HK-2 (cell line): ENCODE measurements around the gene SYNPO2L.
"Not testable (repeated sequence)": the region's sequence is repeated elsewhere in the genome, so short reads cannot be mapped to it uniquely, and the experiment has no call there.

Experiments
- DNase-seq: peaks from one replicate; pipeline ENCODE4 v3.0.0-alpha.2; 2018; ENCODE audit not compliant: unreplicated experiment

SYNPO2L gene, protein sequence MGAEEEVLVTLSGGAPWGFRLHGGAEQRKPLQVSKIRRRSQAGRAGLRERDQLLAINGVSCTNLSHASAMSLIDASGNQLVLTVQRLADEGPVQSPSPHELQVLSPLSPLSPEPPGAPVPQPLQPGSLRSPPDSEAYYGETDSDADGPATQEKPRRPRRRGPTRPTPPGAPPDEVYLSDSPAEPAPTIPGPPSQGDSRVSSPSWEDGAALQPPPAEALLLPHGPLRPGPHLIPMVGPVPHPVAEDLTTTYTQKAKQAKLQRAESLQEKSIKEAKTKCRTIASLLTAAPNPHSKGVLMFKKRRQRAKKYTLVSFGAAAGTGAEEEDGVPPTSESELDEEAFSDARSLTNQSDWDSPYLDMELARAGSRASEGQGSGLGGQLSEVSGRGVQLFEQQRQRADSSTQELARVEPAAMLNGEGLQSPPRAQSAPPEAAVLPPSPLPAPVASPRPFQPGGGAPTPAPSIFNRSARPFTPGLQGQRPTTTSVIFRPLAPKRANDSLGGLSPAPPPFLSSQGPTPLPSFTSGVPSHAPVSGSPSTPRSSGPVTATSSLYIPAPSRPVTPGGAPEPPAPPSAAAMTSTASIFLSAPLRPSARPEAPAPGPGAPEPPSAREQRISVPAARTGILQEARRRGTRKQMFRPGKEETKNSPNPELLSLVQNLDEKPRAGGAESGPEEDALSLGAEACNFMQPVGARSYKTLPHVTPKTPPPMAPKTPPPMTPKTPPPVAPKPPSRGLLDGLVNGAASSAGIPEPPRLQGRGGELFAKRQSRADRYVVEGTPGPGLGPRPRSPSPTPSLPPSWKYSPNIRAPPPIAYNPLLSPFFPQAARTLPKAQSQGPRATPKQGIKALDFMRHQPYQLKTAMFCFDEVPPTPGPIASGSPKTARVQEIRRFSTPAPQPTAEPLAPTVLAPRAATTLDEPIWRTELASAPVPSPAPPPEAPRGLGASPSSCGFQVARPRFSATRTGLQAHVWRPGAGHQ

DNA sequence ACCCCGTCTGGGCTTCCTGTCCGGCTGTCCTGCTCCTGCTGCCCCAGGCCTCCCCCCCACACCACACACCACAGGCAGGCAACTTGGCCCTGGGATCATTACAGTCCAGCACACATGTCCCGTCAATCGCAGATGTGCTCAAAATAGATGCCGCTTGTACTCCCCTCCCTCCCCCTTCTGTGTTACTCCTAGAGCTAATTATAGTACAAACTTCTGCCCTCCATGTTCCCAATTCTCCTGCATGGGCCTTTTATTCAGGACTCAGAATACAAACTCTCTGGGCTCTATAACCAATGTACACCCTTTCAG, at the start of gene SYNPO2L:
TSS of gene SYNPO2L (minus strand) at position 40 of the 309 bp plus-strand sequence. CDS start 107 bp downstream, outside the sequence.
- no peak for DNase-seq

- not testable (repeated sequence) for DNase-seq
Observed at GRCh38 chr10:73703924-73704323, 48.1 kb upstream of the SYNPO2L start.

GRCh38 chr10:73698819-73699218, 43.0 kb upstream of the SYNPO2L start:
- not testable (repeated sequence) for DNase-seq

- not testable (repeated sequence) for DNase-seq
Observed at GRCh38 chr10:73697675-73698159, 41.9 kb upstream of the SYNPO2L start, which contains the start of gene AGAP5. Gene AGAP5, minus strand, starts transcription at chr10:73698109. Its CDS starts 354 bp downstream, at chr10:73697755.

- not testable (repeated sequence) for DNase-seq
Observed at GRCh38 chr10:73695302-73695701, 39.5 kb upstream of the SYNPO2L start.

- DNase-seq, result not testable (repeated sequence)
Observed at GRCh38 chr10:73690755-73691154, 34.9 kb upstream of the SYNPO2L start.

DNA sequence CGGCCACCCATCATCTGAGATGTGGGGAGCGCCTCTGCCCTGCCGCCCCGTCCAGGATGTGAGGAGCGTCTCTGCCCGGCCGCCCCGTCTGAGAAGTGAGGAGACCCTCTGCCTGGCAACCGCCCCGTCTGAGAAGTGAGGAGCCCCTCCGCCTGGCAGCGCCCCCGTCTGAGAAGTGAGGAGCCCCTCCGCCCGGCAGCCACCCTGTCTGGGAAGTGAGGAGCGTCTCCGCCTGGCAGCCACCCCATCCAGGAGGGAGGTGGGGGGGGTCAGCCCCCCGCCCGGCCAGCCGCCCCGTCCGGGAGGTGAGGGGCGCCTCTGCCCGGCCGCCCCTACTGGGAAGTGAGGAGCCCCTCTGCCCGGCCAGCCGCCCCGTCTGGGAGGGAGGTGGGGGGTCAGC, 33.8 kb upstream of the SYNPO2L start:
- DNase-seq, result not testable (repeated sequence)

GRCh38 chr10:73687641-73688040, 31.8 kb upstream of the SYNPO2L start:
- DNase-seq, result not testable (repeated sequence)

DNA sequence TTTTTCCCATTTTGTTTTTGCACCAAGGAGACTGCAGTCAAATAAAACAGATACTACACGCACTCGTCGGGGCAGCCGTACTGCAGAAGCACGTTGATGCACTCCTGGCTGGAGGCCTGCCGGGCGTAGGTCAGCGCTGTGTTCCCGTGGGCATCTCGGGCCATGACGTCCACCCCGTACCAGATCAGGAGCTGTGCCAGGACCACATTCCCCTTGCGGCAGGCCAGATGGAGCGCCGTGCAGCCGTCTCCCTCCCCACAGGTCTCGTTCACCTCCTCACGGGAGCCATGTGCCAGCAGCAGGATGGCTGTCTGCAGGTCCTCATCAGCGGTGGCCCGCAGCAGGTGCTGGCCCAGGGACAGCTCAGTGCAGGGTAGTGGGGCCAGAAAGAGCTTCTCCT, 18.7 kb upstream of the SYNPO2L start:
- DNase-seq, result not testable (repeated sequence)

GRCh38 chr10:73668378-73668777, 12.5 kb upstream of the SYNPO2L start:
- not testable (repeated sequence) for DNase-seq

GRCh38 chr10:73666153-73666809, 10.5 kb upstream of the SYNPO2L start:
- DNase-seq, result not testable (repeated sequence)

- DNase-seq, result not testable (repeated sequence)
Observed at GRCh38 chr10:73665581-73665980, 9.8 kb upstream of the SYNPO2L start.

GRCh38 chr10:73664156-73665040, 8.6 kb upstream of the SYNPO2L start:
- not testable (repeated sequence) for DNase-seq

- not testable (repeated sequence) for DNase-seq
Observed at GRCh38 chr10:73663621-73664020, 7.8 kb upstream of the SYNPO2L start.

DNA sequence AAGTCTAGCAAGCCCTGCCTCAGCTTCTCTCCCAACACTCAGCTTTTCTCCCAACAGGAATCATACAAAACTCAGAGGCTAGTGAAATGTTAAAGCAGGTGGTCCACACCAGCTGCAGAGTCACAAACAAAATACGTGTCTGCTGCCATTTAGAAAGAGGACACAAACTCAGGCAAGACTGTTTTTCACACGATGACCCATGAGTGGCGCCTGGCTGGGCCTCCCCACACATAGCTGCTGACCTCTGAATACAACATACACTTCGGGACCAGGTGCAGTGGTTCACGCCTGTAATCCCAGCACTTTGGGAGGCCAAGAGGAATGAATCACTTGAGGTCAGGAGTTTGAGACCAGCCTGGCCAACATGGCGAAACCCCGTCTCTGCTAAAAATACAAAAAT, 6.9 kb upstream of the SYNPO2L start:
- not testable (repeated sequence) for DNase-seq

DNA sequence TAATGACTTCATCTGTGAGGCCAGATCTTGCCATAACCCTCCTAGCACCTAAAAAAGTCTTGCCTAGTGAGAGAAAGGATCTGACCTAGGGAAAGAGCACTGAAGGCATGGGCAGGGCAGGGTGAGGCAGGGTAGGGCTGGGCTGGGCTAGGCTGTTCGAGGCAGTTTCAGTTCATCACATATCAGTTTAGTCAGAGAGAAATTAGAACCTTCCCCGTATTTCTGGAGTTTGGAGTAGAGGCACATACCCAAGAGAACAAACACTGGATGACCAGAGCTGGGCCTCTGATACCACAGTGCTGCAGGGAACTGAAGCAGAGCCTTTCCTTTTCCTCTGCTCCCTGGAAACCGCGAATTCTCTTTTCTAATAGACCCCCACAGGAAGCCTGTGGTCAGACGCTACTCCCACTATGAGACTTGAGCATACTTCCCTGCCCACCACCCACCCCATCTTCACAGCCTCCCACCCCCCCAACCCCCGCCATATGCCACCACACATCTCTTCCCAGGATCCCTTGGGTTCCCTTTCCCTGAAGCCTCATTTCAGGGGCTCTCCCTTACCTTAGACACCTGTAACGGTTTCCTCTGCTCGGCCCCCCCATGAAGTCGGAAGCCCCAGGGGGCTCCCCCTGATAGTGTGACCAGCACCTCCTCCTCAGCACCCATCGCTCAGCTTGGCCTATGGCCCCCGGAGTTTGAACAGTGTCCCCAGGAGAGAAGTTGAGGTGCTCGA, 406 bp downstream of the SYNPO2L start:
- no peak for DNase-seq

GRCh38 chr10:73653701-73654100, 2.1 kb downstream of the SYNPO2L start:
- no peak for DNase-seq

- no peak for DNase-seq
Observed at GRCh38 chr10:73653195-73653594, 2.6 kb downstream of the SYNPO2L start.

DNA sequence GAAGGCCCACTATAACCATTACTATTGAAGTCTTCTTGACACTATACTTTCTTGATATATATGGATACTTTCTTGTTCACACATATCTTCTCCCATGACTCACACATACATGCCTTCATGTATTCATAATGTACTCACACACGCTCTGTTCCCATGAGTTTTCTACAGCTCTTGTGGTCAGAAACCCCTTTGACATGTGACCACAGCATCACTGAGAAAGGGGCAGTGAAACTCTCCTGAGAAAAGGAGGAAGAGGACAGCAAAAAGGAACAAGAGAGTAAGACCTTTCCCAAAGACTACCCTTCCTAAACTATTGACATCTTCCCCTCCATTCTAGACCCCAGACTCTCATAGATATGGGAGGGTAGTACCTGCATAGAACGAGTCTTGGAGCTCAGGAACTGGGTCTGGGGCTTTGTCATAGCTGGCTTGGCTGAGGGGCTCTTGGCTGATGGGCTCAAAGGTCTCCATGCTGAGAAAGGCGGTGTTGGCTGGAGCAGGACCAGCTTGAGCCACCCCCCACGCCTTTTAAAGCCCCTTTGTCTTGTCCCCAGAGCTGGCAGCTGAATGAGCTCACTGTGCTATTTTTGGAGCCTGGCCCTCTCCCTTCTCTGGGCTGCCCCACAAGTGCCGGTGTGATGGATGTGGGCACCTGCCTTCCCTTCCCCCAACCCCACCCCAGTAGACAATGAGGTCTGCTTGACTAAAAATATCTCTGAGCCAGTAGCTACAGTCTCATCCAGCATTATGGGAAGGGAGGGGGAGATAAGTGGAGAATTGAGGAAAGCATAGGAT, 5.1 kb downstream of the SYNPO2L start:
- no peak for DNase-seq
